ENCODE results near the gene CCDC78. TPM values are rescaled to one million over a fixed set of nuclear protein-coding genes. Genes with fewer than 3 reads are reported as not detected.
"Not testable (repeated sequence)": the region's sequence is repeated elsewhere in the genome, so short reads cannot be mapped to it uniquely, and the experiment has no call there.

Gene CCDC78
- polyA plus RNA-seq, 1 donor from 2014 or later: 0.74 TPM

DNA sequence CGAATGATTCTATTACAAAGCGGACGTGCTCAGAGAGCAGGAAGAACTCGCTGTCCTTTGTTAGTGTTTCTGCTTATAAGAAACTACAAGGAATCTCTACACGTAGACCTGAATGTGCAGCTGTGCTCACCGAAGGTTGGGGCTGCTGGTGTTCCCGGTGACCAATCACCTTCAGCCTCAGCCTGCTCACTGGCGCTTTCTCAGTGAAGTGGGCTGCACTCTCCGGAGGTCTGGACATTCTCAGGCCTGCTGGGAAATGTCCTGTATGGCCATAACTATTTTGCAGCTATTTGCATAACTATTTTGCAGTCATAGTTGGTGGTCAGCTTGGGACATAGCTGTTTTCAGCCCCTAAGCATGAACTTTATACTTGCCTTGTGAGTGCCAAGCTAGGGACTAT lies 24.2 kb upstream of the CCDC78 start:
- H3K4me3 Mint-ChIP-seq: no peak overlapping the region
- no peaks in the 10 kb centered on the region for H3K9me3 Mint-ChIP-seq
- no peak overlapping the region for H3K27ac Mint-ChIP-seq
- peaks cover 4% of the 10 kb centered on the region for H3K27me3 Mint-ChIP-seq
- no peaks in the 10 kb centered on the region for H3K36me3 Mint-ChIP-seq
- H3K4me1 Mint-ChIP-seq: peaks cover 0 to 3% (median 1%) of the 10 kb centered on the region in 3 donors

DNA sequence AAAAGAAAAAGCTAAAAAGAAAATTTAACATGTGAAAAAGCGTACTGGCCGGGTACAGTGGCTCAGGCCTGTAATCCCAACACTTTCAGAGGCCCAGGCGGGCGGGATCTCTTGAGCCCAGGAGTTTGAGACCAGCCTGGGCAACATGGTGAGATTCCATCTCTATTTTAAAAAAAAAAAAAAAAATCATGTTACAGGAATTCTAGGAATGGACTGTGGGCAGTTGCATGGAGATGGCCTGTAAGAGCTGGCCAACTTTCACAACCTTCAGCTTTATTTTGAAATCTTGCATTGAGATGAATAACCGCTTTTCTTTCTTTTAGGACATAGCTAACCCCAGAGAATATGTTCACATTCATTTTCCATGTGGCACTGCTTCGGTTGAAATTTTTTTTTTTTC lies 22.8 kb upstream of the CCDC78 start:
- no peaks in the 10 kb centered on the region for H3K9me3 Mint-ChIP-seq
- peaks cover 1% of the 10 kb centered on the region for H3K27me3 Mint-ChIP-seq
- no peaks in the 10 kb centered on the region for H3K36me3 Mint-ChIP-seq
- no peak overlapping the region for H3K4me3 Mint-ChIP-seq
- peaks cover 0 to 1% (median 0%) of the 10 kb centered on the region in 3 donors for H3K4me1 Mint-ChIP-seq
- no peak overlapping the region for H3K27ac Mint-ChIP-seq

DNA sequence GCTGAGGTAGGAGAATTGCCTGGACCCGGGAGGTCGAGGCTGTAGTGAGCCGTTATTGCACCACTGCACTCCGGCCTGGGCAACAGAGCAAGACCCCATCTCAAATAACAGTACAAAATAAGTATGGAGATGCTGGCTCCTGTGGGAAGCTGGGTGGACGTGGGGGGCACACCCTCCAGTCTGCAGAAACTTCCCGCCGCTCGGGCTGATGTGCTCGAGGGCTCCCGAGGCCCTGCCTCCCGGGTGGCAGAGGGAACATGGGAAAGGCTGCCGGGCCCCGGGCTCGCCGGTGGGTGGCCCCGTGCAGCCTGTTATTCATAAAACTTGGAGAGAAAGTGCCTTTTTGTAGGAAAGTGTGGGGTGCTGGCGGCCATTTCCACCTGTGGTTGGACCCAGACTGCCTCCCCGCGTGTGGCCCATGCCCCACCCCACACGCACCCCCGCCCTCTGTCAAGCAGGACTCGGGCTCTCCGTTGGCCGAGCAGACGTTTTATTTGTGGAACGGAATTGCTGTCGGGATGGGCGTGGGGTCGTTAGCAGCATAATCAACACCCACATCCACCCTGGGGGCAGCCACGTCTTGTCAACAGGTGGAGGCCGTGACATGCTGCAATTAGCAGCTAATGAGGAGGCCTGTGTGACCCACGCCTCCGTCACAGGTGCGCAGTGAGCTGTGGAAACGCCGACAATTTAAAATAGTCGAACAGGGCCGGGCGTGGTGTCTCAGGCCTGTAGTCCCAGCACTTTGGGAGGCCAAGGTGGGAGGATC lies 21.9 kb upstream of the CCDC78 start:
- Mint-ChIP-seq H3K27ac (no peak overlapping the region), H3K4me3 (no peak overlapping the region), H3K36me3 (no peaks in the 10 kb centered on the region), H3K27me3 (peaks cover 1% of the 10 kb centered on the region), H3K4me1 (peaks cover 0 to 1% (median 0%) of the 10 kb centered on the region in 3 donors), H3K9me3 (no peaks in the 10 kb centered on the region)

DNA sequence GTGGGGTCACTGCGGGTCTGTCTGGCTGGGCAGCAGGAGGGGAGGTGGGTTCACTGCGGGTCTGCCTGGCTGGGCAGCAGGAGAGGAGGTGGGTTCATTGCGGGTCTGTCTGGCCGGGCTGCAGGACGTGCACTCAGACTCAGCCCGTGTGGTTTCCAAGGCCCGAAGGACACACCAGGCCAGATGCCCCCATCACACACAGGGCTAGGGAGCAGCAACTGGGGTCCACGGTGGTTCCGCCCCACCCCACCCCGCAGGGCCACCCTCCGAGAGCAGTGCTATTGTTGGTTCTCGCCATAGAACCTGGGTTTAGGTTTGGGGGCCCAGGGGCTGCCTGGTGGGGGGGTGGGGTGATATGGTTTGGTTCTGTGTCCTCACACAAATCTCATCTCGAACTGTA lies 20.4 kb upstream of the CCDC78 start:
- H3K36me3 Mint-ChIP-seq: no peaks in the 10 kb centered on the region
- H3K9me3 Mint-ChIP-seq: no peaks in the 10 kb centered on the region
- H3K4me3 Mint-ChIP-seq: peak overlapping the region in 1 of 4 donors; percentile 17
- peaks cover 0 to 1% (median 0%) of the 10 kb centered on the region in 3 donors for H3K4me1 Mint-ChIP-seq
- H3K27me3 Mint-ChIP-seq: no peaks in the 10 kb centered on the region
- H3K27ac Mint-ChIP-seq: no peak overlapping the region

DNA sequence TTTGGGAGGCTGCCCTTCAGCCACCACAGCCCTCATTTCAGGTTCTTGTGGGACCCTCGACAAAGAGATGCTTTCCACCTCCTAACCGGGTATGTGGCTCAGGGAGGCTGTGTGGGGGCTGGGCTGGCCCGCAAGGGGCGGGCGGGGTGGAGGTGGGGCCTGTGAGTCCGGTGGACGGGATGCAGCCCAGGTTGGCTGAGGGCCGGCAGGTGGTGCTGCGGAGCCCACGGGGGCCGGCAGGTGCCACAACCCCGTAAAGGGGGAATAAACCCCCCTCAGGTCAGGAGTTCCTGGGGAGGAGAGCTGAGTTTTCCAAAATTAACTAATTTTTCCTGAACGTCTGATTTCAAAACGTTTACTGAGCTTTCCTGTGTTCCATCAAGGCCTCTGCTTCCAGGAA lies 19.5 kb upstream of the CCDC78 start:
- Mint-ChIP-seq H3K4me3 (no peak overlapping the region), H3K9me3 (no peaks in the 10 kb centered on the region), H3K4me1 (peaks cover 0 to 1% (median 0%) of the 10 kb centered on the region in 3 donors), H3K27me3 (no peaks in the 10 kb centered on the region), H3K27ac (no peak overlapping the region), H3K36me3 (no peaks in the 10 kb centered on the region)

DNA sequence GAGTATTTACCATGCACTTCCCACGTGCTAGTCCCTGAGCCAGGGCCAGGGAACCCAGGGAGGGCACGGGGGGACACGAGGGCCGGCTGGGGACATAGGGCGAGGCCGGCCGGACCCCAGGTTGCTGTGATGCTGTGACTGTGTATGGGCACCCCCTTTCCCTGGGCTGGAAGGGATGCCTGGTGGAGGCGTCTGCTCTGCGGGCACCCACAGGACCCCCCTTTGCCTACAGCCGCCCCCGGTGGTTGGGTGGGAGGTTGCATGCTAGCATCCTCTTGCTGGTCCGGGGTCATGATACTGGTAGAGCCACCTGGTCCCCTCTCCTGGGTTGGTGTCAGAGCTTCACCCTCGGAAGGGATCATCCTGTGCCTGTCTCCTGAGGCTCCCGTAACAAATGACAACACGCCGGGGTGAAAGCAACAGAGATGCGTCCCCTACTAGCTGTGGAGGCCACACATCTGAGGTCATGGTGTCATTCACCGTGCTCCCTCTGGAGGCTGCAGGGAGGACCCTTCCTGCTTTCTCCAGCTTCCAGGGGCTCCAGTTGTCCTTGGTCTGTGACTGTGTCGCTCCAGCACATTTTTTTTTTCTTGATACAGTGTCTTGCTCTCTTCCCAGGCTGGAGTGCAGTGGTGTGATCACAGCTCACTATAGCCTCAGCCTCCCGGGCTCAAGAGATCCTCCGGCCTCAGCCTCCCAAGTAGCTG lies 17.7 kb upstream of the CCDC78 start:
- Mint-ChIP-seq H3K27ac (no peak overlapping the region), H3K9me3 (no peaks in the 10 kb centered on the region), H3K36me3 (no peaks in the 10 kb centered on the region)

DNA sequence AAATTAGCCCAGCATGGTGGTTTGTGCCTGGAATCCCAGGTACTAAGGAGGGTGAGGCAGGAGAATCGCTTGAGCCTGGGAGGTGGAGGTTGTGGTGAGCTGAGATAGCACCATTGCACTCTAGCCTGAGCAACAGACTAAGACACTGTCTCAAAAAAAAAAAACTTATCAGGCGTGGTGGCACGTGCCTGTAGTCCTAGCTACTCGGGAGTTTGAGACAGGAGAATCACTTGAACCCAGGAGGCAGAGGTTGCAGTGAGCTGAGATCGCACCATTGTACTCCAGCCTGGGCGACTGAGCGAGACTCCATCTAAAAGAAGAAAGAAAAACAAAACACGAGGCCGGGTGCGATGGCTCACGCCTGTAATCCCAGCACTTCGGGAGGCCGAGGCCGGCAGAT lies 16.7 kb upstream of the CCDC78 start:
- H3K4me3 Mint-ChIP-seq: peak overlapping the region in 1 of 4 donors; percentile 98
- not testable (repeated sequence) for H3K36me3 Mint-ChIP-seq, H3K9me3 Mint-ChIP-seq, H3K27me3 Mint-ChIP-seq
- H3K27ac Mint-ChIP-seq: peak overlapping the region in 1 of 3 donors; percentile 82
- H3K4me1 Mint-ChIP-seq: peaks cover 3 to 10% (median 5%) of the 10 kb centered on the region in 3 donors

More for the DNA sequence above, 17.7 kb upstream of the CCDC78 start:
- Mint-ChIP-seq H3K27me3 (no peaks in the 10 kb centered on the region), H3K4me1 (peaks cover 0 to 6% (median 2%) of the 10 kb centered on the region in 3 donors), H3K4me3 (no peak overlapping the region)

DNA sequence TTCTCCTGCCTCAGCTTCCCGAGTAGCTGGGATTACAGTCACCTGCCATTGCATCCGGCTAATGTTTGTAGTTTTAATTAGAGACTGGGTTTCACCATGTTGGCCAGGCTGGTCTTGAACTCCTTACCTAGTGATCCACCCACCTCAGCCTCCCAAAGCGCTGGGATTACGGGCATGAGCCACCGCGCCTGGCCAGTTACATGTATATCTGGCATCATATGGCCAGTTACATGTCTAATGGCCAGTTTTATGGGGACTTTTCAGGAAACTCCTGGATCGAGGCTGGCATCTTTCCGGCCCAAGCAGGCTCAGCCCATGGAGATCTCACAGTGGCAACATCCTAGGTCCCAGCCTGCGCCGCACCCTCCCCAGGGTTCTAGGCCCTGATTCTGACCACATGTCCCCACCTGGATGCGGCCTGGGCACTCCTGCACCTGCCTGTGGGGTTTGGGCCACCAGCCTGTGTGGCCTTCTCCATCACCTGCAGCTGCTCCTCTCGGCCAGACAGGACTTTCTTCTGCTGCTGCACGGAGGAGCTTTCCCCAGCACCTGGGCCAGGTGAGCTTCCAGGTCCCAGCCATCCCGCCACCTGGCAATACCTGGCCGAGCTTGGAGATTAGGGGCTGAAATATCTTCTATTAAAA lies 15.9 kb upstream of the CCDC78 start:
- H3K4me1 Mint-ChIP-seq: peaks cover 9 to 10% (median 9%) of the 10 kb centered on the region in 3 donors
- H3K36me3 Mint-ChIP-seq: peaks cover 2% of the 10 kb centered on the region
- peak overlapping the region; percentile 54 to 98 (median 84) for H3K4me3 Mint-ChIP-seq
- H3K27me3 Mint-ChIP-seq: no peaks in the 10 kb centered on the region
- H3K27ac Mint-ChIP-seq: peak overlapping the region in 2 of 3 donors; percentile 57 to 82
- H3K9me3 Mint-ChIP-seq: no peaks in the 10 kb centered on the region

DNA sequence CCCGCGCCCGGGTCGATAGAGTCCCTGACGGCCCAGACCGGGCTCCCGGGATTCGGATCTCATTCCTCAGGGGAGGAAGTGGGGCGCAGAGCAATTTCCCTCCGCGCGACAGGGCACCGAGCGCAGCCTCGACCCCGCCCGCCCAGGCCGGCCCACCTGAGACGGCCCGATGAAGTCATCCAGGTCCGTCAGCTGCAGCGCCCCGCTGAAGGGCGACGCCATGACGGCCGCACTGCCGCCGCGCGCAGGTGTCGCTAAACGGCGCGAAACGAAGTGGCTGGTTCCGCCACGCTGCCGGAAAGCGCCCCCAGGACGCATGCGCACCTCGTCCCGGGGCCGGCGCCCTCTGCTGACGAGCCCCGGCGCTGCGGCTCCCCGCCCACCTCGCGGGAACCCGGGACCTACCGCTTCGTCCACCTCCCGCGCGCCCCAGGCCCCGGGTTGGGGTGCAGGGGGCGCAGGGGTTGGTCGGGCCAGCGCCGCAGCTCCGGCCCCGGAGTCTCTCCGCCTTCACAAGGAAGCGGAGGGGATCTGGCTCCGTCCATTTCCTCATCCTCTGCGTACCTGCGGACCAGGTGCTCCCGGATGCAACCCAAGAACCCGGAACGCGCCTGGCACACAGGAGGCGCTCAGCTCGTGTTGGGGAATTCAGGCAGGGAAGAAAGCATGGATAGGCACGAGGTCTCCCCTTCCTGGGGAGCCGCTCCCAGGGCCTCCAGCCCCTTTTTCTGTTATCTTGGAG lies 14.7 kb upstream of the CCDC78 start, which contains the start of gene CIAO3:
CIAO3 (minus strand) TSS at position 234 of the 742 bp plus-strand sequence; CDS start at position 222, 12 bp downstream.
- H3K27ac Mint-ChIP-seq: peak within 1 kb of the TSS; percentile 57 to 89 (median 82)
- H3K27me3 Mint-ChIP-seq: no peaks in the 10 kb centered on the region
- peaks cover 9 to 16% (median 10%) of the 10 kb centered on the region in 3 donors for H3K4me1 Mint-ChIP-seq
- no peaks in the 10 kb centered on the region for H3K9me3 Mint-ChIP-seq
- peaks cover 4% of the 10 kb centered on the region for H3K36me3 Mint-ChIP-seq
- peak within 1 kb of the TSS; percentile 87 to 98 (median 89) for H3K4me3 Mint-ChIP-seq

DNA sequence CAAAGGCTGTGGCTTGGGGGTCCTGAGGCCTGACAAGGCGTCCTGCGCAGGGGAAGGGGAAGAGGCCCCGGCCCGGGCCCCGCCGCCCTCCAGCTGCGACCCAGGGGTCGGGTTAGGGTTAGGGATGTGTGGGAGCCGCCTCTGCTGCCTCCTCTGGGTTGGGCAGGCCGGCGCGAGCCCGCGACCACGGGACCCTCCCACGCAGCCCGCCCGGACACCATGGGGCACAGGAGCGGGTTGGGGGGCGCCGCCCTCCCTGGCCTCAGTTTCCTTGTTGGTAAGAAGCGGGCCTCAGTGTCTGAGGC lies 14.2 kb upstream of the CCDC78 start:
- Mint-ChIP-seq H3K9me3 (no peaks in the 10 kb centered on the region), H3K27me3 (no peaks in the 10 kb centered on the region), H3K36me3 (peaks cover 4% of the 10 kb centered on the region), H3K4me1 (peaks cover 9 to 17% (median 10%) of the 10 kb centered on the region in 3 donors), H3K27ac (peak overlapping the region in 2 of 3 donors; percentile 82 to 89), H3K4me3 (peak overlapping the region; percentile 87 to 98 (median 89))

DNA sequence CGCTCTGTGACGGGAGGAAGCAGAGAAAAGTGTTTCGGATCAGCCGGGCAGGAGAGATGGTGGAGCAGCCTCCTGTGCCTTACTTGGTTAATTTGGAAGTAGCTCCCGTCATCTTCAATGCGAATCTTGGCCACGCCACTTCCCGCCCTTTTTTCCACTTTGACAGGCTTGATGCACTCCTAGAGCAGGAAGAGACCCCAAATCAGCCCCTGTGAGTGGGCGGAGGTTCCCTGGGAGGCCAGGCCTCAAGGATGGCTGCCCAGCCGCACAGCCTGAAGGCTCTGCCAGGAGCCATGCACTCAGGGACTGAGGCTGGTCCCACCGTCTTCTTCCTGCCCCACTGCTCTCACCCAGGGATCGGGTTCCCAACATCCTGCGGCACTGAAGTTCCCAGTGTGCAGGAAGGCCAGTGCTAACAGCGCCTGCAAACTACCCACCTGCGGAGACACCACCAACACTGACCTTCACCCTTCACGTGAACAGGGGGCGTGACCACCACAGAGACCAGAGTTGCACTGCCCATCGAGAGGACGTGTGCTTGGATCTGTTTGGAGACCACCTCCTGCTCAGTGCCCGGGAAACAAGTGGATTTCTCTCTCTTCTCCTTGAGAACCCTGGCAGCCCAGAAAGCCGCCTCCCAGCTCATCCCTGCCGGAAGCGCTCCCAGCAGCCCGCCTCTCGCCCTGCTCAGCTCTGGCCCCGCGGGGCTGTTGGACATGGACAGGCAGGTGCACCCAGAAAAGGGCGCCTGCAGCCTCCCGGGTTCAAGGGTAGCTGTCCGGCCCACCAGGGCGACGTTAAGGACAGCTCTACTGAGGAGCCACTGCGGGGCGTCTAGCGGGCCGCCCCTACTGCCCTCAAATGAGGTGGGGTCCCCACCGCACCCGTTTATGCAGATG lies 13.6 kb upstream of the CCDC78 start:
- peaks cover 9 to 17% (median 10%) of the 10 kb centered on the region in 3 donors for H3K4me1 Mint-ChIP-seq
- H3K36me3 Mint-ChIP-seq: peaks cover 4% of the 10 kb centered on the region
- no peaks in the 10 kb centered on the region for H3K9me3 Mint-ChIP-seq
- H3K27ac Mint-ChIP-seq: peak overlapping the region in 2 of 3 donors; percentile 70 to 76
- peak overlapping the region; percentile 87 to 98 (median 91) for H3K4me3 Mint-ChIP-seq
- no peaks in the 10 kb centered on the region for H3K27me3 Mint-ChIP-seq

DNA sequence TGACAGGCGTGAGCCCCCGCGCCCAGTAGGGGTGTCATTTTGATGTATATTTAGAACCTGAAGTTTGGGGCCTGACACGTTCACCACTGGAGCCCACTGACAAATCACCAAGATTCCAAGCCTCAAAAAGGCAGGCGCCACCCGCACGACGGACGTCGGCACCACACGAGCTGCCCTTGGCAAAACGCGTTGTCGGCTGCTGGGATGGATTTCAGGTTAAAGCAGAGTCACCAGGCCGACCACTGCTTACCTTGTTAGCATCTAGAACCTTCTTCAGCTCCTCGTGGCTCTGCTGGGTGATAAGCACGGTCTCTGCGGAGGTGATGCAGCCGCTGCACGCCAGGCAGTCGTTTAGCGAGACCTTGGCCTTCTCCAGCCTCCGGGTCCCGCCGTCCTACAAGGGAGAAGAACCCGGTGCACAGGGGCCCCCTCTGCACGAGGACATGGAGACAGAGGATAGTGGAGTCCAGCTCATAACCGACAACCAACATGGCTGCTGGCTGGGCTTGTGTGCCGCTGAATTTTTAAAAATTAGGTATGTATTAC lies 10.8 kb upstream of the CCDC78 start:
- peak overlapping the region in 3 of 4 donors; percentile 87 to 98 (median 91) for H3K4me3 Mint-ChIP-seq
- H3K27ac Mint-ChIP-seq: peak overlapping the region in 2 of 3 donors; percentile 96 to 99
- H3K9me3 Mint-ChIP-seq: no peaks in the 10 kb centered on the region
- H3K36me3 Mint-ChIP-seq: peaks cover 4% of the 10 kb centered on the region
- peaks cover 9 to 17% (median 10%) of the 10 kb centered on the region in 3 donors for H3K4me1 Mint-ChIP-seq
- no peaks in the 10 kb centered on the region for H3K27me3 Mint-ChIP-seq

DNA sequence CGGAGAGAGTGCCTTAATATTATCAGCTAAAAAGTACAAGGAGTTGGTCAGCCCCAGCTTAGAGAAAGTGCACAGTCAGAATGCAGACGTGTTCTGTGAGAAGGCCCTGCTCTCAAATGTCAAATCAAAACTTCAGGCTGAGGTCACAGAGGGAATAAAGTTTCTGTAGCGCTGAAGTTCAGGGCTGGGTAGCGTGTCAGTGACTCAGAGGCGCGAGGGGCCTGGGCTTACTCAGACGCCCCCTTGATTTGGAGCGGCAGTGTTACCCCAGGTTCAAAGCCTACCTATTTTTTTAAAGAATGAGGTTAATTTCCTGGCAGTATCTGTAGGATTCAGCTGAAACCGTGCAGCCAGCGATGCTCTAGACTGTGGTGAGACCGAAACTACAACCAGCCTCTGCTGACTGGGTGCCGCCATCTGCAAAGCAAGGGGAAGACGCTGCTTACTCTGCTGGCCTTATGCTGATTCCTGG lies 9.8 kb upstream of the CCDC78 start:
- Mint-ChIP-seq H3K4me1 (peaks cover 9 to 17% (median 10%) of the 10 kb centered on the region in 3 donors), H3K27me3 (no peaks in the 10 kb centered on the region), H3K27ac (peak overlapping the region; percentile 55 to 99 (median 63)), H3K9me3 (no peaks in the 10 kb centered on the region), H3K4me3 (peak overlapping the region in 2 of 4 donors; percentile 37 to 68), H3K36me3 (peaks cover 4% of the 10 kb centered on the region)

Measured in IgD-negative memory B cell (primary cell).